Endometrium (tissue), 2 donors: ENCODE measurements around the gene FAM227B.
"Not testable (repeated sequence)": the region's sequence is repeated elsewhere in the genome, so short reads cannot be mapped to it uniquely, and the experiment has no call there.

Experiments
- FAIRE-seq: peaks from 2 replicates; lab custom pipeline; 2012; peaks lifted over from hg19 to GRCh38; lab: Jason Lieb, UNC
- donor health status: control.
- donor health status: control.

Gene FAM227B

DNA sequence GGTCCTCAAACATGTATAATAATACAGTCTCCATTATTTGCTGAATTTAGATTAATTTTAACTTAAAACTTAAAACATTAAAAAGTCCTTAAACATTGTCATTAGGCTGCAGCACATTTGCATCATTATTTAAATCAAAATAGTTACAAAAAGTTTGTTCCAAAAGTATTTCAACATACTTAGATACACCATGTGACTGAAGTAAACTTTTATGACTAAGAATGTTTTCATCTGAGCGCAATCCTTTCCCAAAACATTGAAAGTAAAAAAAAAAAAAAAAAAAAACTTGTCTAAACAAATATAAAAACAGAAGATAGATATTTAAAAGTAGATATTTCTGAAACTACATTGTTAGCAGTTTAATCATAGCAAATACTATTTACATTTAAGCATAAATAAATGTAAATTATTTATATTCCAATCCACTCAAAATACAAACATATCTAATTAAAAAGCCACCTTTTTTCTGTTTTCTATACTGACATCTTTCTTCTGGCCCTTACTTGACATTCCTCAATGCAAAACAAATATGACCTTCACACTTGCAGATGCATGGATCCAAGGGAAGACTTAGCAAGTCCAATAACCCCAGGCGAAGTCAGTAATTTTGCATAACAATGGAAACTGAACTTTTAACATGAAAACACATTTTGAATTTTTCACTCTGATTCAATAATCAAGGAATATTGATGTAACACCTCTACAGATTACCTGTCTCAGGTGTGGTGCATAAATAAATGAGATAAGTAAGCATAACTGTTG lies 10.3 kb downstream of the FAM227B start:
- peak; percentile 99 for FAIRE-seq

DNA sequence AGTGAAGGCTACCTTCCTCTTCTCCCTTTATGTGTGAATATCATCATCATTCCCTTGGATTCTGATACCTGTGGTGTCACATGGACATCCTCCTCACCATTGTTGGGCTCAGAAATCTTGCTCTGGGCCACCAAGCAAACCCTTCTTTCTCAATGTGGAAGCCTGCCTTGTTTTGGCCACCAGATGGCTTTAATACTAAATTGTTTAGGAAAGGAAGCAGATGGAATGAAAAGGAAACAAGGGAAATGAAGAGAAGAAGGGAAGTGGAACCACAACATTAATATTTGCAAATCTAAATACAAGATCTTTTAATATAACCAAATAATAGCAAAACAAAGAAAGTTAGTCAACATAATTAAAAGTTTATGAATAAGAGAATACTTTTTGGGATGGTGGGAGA lies 14.0 kb downstream of the FAM227B start:
- no peak for FAIRE-seq

DNA sequence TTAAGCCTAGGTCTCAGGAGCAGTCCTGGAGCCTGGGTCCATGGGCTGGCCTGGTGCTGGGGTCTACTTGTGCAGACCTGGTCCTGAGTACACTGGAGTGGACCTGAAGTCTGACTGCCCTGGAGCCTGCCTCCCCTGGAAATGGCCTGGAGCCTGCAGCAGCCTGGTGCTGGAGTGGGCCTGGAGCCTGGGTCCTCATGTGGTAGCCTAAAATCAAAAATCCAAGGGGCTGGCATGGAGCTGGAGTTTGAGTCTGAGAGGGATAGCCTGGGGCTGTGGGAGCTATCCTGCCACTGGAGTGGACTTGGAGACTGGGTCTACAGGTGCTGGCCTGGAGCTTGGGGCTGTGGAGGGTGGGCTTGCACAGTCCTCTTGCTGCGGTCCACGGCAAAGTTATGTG lies 15.0 kb downstream of the FAM227B start:
- FAIRE-seq = no peak

DNA sequence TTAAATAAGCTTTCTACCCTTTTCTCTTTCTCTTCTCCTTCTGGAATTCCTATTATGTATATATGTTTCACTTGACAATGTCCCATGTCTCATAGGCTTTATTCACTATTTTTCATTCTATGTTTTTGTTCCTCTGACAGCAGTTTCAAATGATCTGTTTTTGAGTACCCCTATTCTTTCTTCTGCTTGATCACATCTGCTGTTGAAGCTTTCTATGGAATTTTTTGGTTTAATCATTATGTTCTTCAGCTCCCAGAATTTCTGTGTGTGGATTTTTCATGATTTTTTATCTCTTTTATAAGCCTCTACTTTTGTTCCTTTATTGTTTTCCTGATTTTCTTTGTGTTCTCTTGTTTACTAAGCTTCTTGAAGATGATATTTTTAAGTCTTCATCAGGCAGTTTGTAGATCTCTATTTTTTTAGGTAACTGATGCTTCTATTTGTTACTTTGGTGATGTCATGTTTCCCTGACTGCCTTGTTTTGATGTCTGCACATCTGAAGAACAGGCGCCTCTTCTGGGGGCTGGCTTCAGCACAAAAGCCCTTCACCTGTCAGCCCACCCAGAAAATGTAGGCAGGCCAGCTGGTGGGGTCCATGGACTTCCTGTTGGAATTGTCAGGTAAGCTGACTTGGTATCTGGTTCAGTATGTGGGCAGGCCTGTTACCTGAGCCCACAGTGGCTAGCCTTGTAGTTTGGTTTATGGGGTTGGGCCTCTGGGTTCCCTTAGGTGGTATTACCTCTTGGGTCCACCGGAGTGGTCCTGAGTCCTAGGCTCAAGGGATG lies 15.8 kb downstream of the FAM227B start:
- FAIRE-seq = no peak

DNA sequence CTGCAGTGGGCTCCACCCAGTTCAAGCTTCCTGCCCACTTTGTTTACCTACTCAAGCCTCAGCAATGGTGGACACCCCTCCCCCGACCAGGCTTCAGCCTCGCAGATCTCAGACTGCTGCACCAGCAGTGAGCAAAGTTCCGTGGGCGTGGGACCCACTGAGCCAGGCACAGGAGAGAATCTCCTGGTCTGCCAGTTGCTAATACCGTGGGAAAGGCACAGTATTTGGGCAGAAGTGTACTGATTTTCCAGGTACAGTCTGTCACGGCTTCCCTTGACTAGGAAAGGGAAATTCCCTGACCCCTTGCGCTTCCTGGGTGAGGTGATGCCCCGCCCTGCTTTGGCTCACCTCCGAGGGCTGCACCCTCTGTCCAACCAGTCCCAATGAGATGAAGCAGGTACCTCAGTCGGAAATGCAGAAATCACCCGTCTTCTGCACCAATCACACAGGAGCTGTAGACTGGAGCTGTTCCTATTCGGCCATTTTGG lies 27.7 kb downstream of the FAM227B start:
- FAIRE-seq = not testable (repeated sequence)

DNA sequence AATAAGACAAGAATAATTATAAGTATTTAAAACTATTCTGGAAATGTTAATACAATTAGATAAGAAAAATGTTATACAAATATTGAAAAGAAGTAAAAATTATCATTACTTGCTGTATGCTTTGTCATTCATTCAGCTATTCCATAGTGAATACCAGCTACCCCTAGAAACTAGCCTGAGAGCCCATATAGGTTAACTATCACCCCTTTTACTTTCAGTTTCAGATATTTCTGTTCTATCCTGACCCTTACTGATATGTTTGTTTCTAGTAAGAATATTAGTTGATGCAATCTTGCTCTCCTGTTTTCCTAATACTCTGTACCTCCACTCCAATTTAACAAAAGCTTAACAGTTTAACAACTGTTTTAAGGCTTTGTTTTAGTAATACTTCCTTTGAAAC lies 31.6 kb downstream of the FAM227B start:
- FAIRE-seq = no peak

GRCh38 chr15:49573421-49573820 lies 47.2 kb downstream of the FAM227B start:
- FAIRE-seq = no peak

GRCh38 chr15:49570672-49571071 lies 49.9 kb downstream of the FAM227B start:
- peak; percentile 31 for FAIRE-seq

GRCh38 chr15:49570174-49570573 lies 50.4 kb downstream of the FAM227B start:
- FAIRE-seq = no peak

DNA sequence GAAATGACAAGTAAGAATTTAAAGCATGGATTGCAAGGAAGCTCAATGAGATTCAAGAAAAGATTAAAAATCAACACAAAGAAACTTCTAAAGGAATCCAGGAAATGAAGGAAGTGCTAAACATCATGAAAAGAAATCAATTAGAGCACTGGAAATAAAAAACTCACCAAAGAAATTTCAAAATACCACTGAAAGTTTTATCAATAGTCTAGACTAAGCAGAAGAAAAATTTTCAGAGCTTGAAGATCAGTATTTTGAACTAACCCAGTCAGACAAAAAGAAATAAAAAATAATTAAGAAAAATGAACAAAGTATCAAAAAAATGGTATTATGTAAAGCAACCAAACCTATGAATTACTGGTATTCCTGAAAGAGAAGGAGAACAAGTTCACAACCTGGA lies 60.6 kb downstream of the FAM227B start:
- no peak for FAIRE-seq

DNA sequence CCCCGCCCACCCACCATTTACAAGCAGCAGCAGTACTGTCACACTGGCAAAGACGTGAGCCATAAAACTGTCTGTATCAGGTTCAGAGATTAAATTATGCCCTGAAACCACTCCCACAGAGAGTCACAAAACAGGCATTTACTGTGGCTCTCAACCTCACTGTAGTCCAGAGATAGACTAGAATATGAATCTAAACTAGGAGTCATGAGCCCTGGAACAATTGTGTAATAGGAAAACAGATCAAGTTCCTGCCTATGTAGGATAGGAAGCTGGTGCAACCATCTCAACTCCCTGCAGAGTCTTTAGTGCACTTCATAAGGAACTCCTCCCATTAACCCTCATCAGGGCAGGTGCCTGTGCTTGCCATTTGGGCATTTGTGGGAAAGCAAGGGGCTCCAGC lies 61.7 kb downstream of the FAM227B start:
- no peak for FAIRE-seq

DNA sequence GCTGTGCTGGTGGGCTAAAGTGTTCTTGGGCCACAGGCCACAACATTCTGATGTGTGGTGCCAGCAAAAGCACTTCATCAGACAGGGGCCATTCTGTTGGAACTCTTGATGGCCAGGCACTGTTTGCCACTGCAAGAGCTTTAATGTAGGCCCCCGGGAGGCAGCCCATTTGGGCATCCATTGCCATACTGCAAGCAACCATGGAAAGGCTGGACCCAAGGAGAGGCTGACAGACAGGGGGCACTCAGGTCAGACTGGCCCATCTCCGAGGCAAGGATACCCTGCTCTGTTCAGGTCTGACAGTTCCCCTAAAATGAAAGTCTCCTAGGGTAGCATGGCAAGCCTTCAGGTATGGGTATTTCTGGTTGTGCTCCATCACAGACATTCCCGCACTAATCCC lies 64.2 kb downstream of the FAM227B start:
- FAIRE-seq = no peak

DNA sequence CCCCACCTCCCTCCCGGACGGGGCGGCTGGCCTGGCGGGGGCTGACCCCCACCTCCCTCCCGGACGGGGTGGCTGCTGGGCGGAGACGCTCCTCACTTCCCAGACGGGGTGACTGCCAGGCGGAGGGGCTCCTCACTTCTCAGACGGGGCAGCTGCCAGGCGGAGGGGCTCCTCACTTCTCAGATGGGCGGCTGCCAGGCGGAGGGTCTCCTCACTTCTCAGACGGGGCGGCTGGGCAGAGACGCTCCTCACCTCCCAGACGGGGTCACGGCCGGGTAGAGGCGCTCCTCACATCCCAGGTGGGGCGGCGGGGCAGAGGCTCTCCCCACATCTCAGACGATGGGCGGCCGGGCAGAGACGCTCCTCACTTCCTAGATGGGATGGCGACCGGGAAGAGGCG lies 70.3 kb downstream of the FAM227B start:
- FAIRE-seq = not testable (repeated sequence)

GRCh38 chr15:49538520-49538919 lies 82.1 kb downstream of the FAM227B start:
- no peak for FAIRE-seq

DNA sequence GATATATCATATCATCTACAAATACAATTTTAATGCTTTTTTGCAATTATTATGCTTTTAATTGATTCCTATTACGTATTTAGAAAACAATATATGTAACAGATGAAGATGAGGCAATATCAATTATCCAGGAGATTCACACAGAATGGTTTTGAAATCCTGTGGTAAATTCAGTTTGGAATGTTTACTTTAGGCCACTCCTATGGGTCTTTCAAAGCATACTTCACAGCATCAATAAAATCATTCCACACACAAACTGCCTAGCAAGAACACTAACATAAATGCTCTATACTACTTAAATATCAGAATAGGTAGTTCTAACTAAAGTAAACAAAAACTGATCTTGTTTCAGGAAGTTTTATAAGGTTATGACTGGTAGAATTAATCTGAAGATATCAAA lies 90.5 kb downstream of the FAM227B start:
- no peak for FAIRE-seq

GRCh38 chr15:49528289-49528688 lies 92.3 kb downstream of the FAM227B start:
- FAIRE-seq = no peak

- FAIRE-seq = no peak
Observed at GRCh38 chr15:49521802-49522201, 98.8 kb downstream of the FAM227B start.

DNA sequence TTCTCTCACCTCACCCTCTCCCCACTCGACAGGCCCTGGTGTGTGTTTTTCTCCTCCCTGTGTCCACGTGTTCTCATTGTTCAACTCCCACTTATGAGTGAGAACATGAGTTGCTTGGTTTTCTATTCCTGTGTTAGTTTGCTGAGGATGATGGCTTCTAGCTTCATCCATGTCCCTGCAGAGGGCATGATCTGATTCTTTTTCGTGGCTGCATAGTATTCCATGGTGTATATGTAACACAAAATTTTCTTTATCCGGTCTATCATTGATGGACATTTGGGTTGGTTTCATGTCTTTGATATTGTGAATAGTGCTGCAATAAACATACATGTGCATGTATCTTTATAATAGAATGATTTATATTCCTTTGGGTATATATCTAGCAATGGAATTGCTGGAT lies 107.9 kb downstream of the FAM227B start:
- FAIRE-seq = not testable (repeated sequence)

GRCh38 chr15:49507261-49507660 lies 113.4 kb downstream of the FAM227B start:
- FAIRE-seq = no peak

- no peak for FAIRE-seq
Observed at GRCh38 chr15:49506341-49506740, 114.3 kb downstream of the FAM227B start.

GRCh38 chr15:49501586-49501985 lies 119.0 kb downstream of the FAM227B start:
- no peak for FAIRE-seq

DNA sequence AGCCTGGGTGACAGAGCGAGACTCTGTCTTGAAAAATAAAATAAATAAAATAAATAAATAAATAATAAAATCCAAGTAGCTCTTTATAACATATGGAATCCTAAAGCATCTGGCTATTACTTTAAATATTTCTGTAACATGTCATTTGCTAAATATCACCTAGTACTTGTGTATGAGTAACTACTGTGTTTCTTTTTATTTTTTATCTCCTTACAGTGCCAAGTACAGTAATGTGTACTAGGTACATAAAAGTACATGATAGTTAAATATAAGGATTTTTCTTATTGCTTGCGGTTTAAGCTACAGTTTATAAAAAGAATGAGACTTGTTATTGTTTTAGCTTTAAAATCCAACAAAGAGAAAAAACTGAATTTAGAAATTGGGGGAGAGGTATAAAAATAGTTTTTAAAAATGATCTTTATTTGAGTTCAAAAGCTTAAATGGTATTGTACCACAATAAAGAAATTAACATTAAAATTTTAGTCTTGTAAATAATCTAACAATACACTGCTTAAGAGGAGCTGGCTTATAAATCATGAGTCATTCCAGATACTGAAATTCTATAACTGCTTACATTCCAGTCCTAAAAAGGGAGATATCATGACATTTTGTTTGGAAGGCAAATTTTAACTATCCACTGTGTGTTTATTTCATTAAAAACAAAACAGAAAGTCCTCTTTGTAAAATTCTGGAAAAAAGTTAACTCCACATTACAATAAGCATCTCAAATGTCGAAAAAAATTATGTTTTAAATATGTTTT lies 124.4 kb downstream of the FAM227B start:
- peak; percentile 100 for FAIRE-seq

GRCh38 chr15:49494842-49495241 lies 125.8 kb downstream of the FAM227B start:
- no peak for FAIRE-seq
